Measurements from ENCODE around the gene MAP2K4. TPM values are rescaled to one million over a fixed set of nuclear protein-coding genes. Genes with fewer than 3 reads are reported as not detected.

MAP2K4 gene
- total RNA-seq, 1 donor from 2014 or later: 22.9 TPM

DNA sequence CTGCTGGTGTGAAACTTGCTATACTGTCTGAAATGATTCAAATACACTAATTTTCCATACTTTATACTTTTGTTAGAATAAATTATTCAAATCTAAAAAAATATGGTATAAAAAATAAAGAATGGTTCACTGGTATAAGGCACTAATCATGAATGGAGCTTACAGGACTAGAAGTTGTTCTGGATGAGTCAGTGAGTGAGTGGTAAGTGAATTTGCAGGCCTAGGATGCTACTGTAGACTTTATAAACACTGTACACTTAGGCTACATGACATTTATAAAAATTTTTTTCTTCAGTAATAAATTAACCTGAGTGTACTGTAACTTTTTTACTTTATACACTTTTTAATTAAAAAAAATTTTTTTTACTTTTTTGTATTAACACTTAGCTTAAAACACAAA lies 95.5 kb downstream of the MAP2K4 start:
- Mint-ChIP-seq H3K4me3 (ENCODE audit: unreplicated experiment) (no peak overlapping the region), H3K9me3 (ENCODE audit: unreplicated experiment) (no peaks in the 10 kb centered on the region), H3K27me3 (ENCODE audit: unreplicated experiment) (no peaks in the 10 kb centered on the region), H3K27ac (ENCODE audit: unreplicated experiment) (no peak overlapping the region), H3K4me1 (ENCODE audit: unreplicated experiment) (no peaks in the 10 kb centered on the region), H3K36me3 (ENCODE audit: unreplicated experiment) (peaks cover 43% of the 10 kb centered on the region)
- no peak for DNase-seq (ENCODE audit: extremely low spot score, unreplicated experiment)
- TF ChIP-seq, protein P1, sequence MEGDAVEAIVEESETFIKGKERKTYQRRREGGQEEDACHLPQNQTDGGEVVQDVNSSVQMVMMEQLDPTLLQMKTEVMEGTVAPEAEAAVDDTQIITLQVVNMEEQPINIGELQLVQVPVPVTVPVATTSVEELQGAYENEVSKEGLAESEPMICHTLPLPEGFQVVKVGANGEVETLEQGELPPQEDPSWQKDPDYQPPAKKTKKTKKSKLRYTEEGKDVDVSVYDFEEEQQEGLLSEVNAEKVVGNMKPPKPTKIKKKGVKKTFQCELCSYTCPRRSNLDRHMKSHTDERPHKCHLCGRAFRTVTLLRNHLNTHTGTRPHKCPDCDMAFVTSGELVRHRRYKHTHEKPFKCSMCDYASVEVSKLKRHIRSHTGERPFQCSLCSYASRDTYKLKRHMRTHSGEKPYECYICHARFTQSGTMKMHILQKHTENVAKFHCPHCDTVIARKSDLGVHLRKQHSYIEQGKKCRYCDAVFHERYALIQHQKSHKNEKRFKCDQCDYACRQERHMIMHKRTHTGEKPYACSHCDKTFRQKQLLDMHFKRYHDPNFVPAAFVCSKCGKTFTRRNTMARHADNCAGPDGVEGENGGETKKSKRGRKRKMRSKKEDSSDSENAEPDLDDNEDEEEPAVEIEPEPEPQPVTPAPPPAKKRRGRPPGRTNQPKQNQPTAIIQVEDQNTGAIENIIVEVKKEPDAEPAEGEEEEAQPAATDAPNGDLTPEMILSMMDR (IDR thresholded peaks at IDR 0.05): no peak

DNA sequence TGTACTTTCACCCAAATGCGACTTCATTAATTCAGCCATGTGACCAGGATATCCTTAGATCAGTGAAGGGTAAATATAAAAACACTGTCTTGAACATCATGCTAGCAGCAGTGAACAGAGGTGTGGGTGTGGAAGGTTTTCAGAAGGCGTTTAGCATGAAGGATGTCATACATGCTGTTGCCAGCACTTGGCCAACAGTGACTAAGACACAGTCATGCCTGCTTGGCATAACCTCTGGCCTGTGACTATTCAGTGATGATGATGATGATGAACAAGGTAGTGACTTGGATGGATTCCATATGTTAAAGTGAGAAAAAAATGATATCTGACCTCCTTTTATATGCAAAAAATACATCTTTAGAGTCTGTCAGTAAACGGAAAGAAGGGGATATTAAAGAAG lies 97.9 kb downstream of the MAP2K4 start:
- peaks cover 8% of the 10 kb centered on the region for H3K4me1 Mint-ChIP-seq (ENCODE audit: unreplicated experiment)
- no peaks in the 10 kb centered on the region for H3K27me3 Mint-ChIP-seq (ENCODE audit: unreplicated experiment)
- DNase-seq (ENCODE audit: extremely low spot score, unreplicated experiment): no peak
- H3K4me3 Mint-ChIP-seq (ENCODE audit: unreplicated experiment): no peak overlapping the region
- no peaks in the 10 kb centered on the region for H3K9me3 Mint-ChIP-seq (ENCODE audit: unreplicated experiment)
- peaks cover 29% of the 10 kb centered on the region for H3K36me3 Mint-ChIP-seq (ENCODE audit: unreplicated experiment)
- H3K27ac Mint-ChIP-seq (ENCODE audit: unreplicated experiment): no peak overlapping the region
- TF ChIP-seq, protein P1 (IDR thresholded peaks at IDR 0.05): no peak

DNA sequence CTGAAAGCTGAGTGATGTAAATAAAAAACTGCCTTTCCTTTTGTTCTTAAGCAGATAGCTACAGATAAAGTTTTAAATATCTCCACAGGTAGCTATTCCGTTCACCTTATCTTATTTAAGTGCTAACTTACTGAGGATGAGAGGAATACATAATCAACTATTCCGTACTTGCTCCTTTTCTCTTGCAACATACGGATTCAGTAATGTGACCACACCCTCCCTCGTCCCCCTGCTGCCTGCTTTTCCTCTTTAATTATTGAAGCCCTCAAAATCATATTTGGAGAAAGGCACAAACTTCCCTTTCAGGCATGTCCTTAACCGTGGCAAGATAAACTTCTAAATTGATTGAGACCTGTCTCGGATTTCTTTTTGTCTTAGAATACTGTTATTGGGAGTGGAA lies 101.4 kb downstream of the MAP2K4 start:
- no peaks in the 10 kb centered on the region for H3K27me3 Mint-ChIP-seq (ENCODE audit: unreplicated experiment)
- H3K4me1 Mint-ChIP-seq (ENCODE audit: unreplicated experiment): peaks cover 8% of the 10 kb centered on the region
- no peak overlapping the region for H3K27ac Mint-ChIP-seq (ENCODE audit: unreplicated experiment)
- H3K9me3 Mint-ChIP-seq (ENCODE audit: unreplicated experiment): no peaks in the 10 kb centered on the region
- TF ChIP-seq, protein P1 (IDR thresholded peaks at IDR 0.05): no peak
- no peak for DNase-seq (ENCODE audit: extremely low spot score, unreplicated experiment)
- H3K36me3 Mint-ChIP-seq (ENCODE audit: unreplicated experiment): peaks cover 39% of the 10 kb centered on the region
- no peak overlapping the region for H3K4me3 Mint-ChIP-seq (ENCODE audit: unreplicated experiment)

DNA sequence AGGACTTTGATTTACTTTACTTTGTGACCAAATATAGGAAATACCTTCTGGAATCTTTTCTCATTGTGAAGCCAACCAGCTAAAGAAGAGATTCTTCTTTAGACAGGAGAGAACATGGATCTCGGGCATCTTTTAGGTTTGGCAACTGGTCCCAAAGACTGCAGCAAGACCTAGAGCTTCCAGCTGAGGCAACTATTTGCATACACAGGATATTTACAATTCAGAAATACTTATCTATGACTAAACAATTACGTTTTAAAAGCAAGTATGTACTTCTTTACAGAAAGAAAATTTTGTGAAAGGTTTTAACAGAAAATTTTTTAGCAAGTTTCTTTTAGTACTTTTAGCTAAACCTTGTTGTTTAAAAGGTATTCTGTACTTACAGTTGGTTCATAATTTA lies 106.5 kb downstream of the MAP2K4 start:
- Mint-ChIP-seq H3K4me1 (ENCODE audit: unreplicated experiment) (peaks cover under 1% of the 10 kb centered on the region), H3K9me3 (ENCODE audit: unreplicated experiment) (no peaks in the 10 kb centered on the region), H3K27ac (ENCODE audit: unreplicated experiment) (no peak overlapping the region), H3K36me3 (ENCODE audit: unreplicated experiment) (peaks cover 49% of the 10 kb centered on the region), H3K4me3 (ENCODE audit: unreplicated experiment) (no peak overlapping the region), H3K27me3 (ENCODE audit: unreplicated experiment) (no peaks in the 10 kb centered on the region)
- TF ChIP-seq, protein P1 (IDR thresholded peaks at IDR 0.05): no peak
- no peak for DNase-seq (ENCODE audit: extremely low spot score, unreplicated experiment)

DNA sequence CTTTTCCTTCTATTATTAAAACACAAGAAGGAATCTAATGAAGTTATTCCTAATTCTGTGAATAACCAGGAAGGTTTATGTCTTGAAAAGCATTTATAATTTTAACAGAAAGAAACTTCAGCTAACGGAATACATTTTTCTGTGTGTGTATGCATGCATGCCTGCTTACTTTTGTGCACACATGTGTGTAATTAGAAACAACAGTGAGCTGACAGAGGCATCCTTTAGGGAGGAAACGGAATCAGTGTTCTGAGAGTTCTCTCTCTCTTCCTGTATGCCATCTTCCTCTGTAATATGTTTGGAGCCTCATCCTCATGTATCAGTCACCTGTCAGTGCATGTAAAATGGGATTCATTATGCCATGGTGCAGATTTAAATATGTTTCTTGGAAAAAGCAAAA lies 107.0 kb downstream of the MAP2K4 start:
- Mint-ChIP-seq H3K27me3 (ENCODE audit: unreplicated experiment) (no peaks in the 10 kb centered on the region), H3K36me3 (ENCODE audit: unreplicated experiment) (peaks cover 53% of the 10 kb centered on the region), H3K4me1 (ENCODE audit: unreplicated experiment) (peaks cover 3% of the 10 kb centered on the region), H3K9me3 (ENCODE audit: unreplicated experiment) (no peaks in the 10 kb centered on the region), H3K27ac (ENCODE audit: unreplicated experiment) (no peak overlapping the region), H3K4me3 (ENCODE audit: unreplicated experiment) (no peak overlapping the region)
- TF ChIP-seq, protein P1 (IDR thresholded peaks at IDR 0.05): no peak
- no peak for DNase-seq (ENCODE audit: extremely low spot score, unreplicated experiment)

Measured in osteocyte (in vitro differentiated cells).